Ascending aorta (tissue), 2 donors: Measurements from ENCODE around the gene TTC23. TPM values are rescaled to one million over a fixed set of nuclear protein-coding genes. Genes with fewer than 3 reads are reported as not detected.

Experiments
- DNase-seq, 2 donors: peaks; one replicate each; pipeline ENCODE4 v3.0.0-alpha.2; 2019; ENCODE audit warnings: low spot score in 2 of 2
- H3K27ac ChIP-seq, 2 donors: fragments of 200-600 bp; sonication (generic); one replicate each; pipeline ENCODE4 v1.5.1; 2016 to 2017; ENCODE audit warnings: mild to moderate bottlenecking in 1 of 2
- H3K27me3 ChIP-seq: fragments of 200-600 bp; sonication (generic); one replicate; pipeline ENCODE4 v1.5.1; 2017
- H3K36me3 ChIP-seq, 2 donors: fragments of 200-600 bp; sonication (generic); one replicate each; pipeline ENCODE4 v1.5.1; 2016
- H3K4me1 ChIP-seq, 2 donors: fragments of 200-600 bp; sonication (generic); one replicate each; pipeline ENCODE4 v1.5.1; 2016 to 2017; ENCODE audit warnings: mild to moderate bottlenecking in 1 of 2
- H3K4me3 ChIP-seq, 2 donors: fragments of 200-600 bp; sonication (generic); one replicate each; pipeline ENCODE4 v1.5.1; 2016 to 2017; ENCODE audit warnings: mild to moderate bottlenecking in 1 of 2
- H3K9me3 ChIP-seq, 2 donors: fragments of 200-600 bp; sonication (generic); one replicate each; pipeline ENCODE4 v1.5.1; 2016
- CTCF ChIP-seq, 3 experiments: fragments of 200-600 bp in 2 of 3; fragments of 450-650 bp in 1 of 3; sonication (generic) in 2 of 3; IDR thresholded peaks; one replicate each; pipeline ENCODE4 v1.5.1; 2016 to 2019; ENCODE audit warnings: antibody characterized with exemption in 3 of 3, mild to moderate bottlenecking in 1 of 3, moderate library complexity in 1 of 3
- intact Hi-C: fragments of 100-400 bp; cut with DNase I; formaldehyde crosslinking; loops from one replicate; pipeline ENCODE4 v1.15.1; 2023
- total RNA-seq: library from RNA; depleted of rRNA; stranded (reverse); fragments of >200 nt; gene quantifications from one replicate; pipeline ENCODE4 v1.1.0, GENCODE V29; 2016

Gene TTC23
- total RNA-seq, 1 donor from 2014 or later = 37.3 TPM

DNA sequence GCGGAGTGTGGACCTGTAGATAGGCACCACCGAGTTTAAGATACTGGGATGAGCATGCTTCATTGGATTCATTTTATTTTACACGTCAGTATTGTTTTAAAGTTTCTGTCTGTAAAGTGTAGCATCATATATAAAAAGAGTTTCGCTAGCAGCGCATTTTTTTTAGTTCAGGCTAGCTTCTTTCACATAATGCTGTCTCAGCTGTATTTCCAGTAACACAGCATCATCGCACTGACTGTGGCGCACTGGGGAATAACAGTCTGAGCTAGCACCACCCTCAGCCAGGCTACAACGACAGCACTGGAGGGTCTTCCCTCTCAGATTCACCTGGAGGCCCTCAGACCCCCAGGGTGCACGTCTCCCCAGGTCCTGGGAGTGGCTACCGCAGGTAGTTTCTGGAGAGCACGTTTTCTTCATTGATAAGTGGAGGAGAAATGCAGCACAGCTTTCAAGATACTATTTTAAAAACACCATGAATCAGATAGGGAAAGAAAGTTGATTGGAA lies 115.0 kb downstream of the TTC23 start:
- DNase-seq = no peak
- H3K36me3 ChIP-seq = peaks cover 39 to 52% of the 10 kb centered on the region in 2 donors
- peak overlapping the region in 1 of 2 donors; percentile 40 for H3K27ac ChIP-seq
- H3K4me1 ChIP-seq = peaks cover 0 to 4% of the 10 kb centered on the region in 2 donors
- no peaks in the 10 kb centered on the region for H3K9me3 ChIP-seq
- no peak overlapping the region for H3K4me3 ChIP-seq
- no peaks in the 10 kb centered on the region for H3K27me3 ChIP-seq
- TF ChIP-seq CTCF (IDR thresholded peaks at IDR 0.05) = no peak
- intact Hi-C loops = no loop called here

DNA sequence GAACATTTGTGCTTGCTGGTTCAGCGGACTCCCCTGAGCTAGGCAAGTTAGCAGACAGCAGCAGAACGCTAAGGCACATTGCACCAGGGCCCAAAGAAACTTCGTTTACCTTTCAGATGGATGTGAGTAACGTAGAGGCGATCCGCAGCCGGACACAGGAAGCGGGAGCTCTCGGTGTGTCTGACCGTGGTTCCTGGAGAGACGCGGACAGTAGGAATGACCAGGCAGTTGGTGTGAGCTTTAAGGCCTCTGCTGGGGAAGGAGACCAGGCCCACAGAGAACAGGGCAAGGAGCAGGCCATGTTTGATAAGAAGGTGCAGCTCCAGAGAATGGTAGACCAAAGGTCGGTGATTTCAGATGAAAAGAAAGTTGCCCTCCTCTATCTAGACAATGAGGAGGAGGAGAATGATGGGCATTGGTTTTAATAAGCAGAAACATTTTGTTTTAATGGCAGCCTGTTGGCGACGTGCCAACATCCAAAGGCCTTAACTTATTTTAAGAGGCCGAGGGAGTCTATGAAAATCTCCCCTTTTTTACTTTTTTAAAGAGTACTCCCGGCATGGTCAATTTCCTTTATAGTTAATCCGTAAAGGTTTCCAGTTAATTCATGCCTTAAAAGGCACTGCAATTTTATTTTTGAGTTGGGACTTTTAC lies 116.6 kb downstream of the TTC23 start:
- Histone ChIP-seq H3K36me3 (peaks cover 36 to 48% of the 10 kb centered on the region in 2 donors), H3K27me3 (no peaks in the 10 kb centered on the region), H3K9me3 (no peaks in the 10 kb centered on the region), H3K4me3 (no peak overlapping the region), H3K27ac (no peak overlapping the region), H3K4me1 (peaks cover 0 to 4% of the 10 kb centered on the region in 2 donors)
- DNase-seq = no peak
- intact Hi-C loops = loop anchor here (2.0 kb wide), 1 partner anchor 42 kb away; no protein-coding TSS in a partner anchor
- TF ChIP-seq CTCF (IDR thresholded peaks at IDR 0.05) = no peak

- Histone ChIP-seq H3K9me3 (no peaks in the 10 kb centered on the region), H3K27ac (no peak overlapping the region), H3K36me3 (peaks cover 30 to 41% of the 10 kb centered on the region in 2 donors), H3K4me1 (peaks cover 0 to 4% of the 10 kb centered on the region in 2 donors), H3K4me3 (no peak overlapping the region), H3K27me3 (no peaks in the 10 kb centered on the region)
- TF ChIP-seq CTCF (IDR thresholded peaks at IDR 0.05) = no peak
- intact Hi-C loops = loop anchor here (2.0 kb wide), 1 partner anchor 43 kb away; no protein-coding TSS in a partner anchor
- no peak for DNase-seq
Measured at GRCh38 chr15:99132122-99132521, 117.3 kb downstream of the TTC23 start.

- Histone ChIP-seq H3K27ac (no peak overlapping the region), H3K36me3 (peaks cover 26 to 35% of the 10 kb centered on the region in 2 donors), H3K4me1 (peaks cover 0 to 4% of the 10 kb centered on the region in 2 donors), H3K9me3 (no peaks in the 10 kb centered on the region), H3K4me3 (no peak overlapping the region), H3K27me3 (no peaks in the 10 kb centered on the region)
- DNase-seq = no peak
- TF ChIP-seq CTCF (IDR thresholded peaks at IDR 0.05) = no peak
- intact Hi-C loops = loop anchor here (2.0 kb wide), 1 partner anchor 43 kb away; no protein-coding TSS in a partner anchor
Measured at GRCh38 chr15:99131441-99132023, 117.8 kb downstream of the TTC23 start.

- Histone ChIP-seq H3K4me1 (peaks cover 4 to 10% of the 10 kb centered on the region in 2 donors), H3K36me3 (peaks cover 26 to 33% of the 10 kb centered on the region in 2 donors), H3K27me3 (no peaks in the 10 kb centered on the region), H3K27ac (no peak overlapping the region), H3K9me3 (no peaks in the 10 kb centered on the region), H3K4me3 (no peak overlapping the region)
- intact Hi-C loops = no loop called here
- no peak for DNase-seq
- no peak for TF ChIP-seq CTCF (IDR thresholded peaks at IDR 0.05)
Measured at GRCh38 chr15:99130765-99131440, 118.5 kb downstream of the TTC23 start.
